Gastrocnemius medialis (tissue), 4 donors: ENCODE data around the gene COL20A1.

Experiments used
- CTCF ChIP-seq, 5 experiments: fragments of 450-650 bp in 3 of 5; fragments of 200-600 bp in 2 of 5; sonication (generic) in 2 of 5; IDR thresholded peaks in 4 of 5; conservative IDR thresholded peaks in 1 of 5; 1 replicate in 4 of 5; 2 replicates in 1 of 5; pipeline ENCODE4 v1.5.1; 2016 to 2019; ENCODE audit warnings: antibody characterized with exemption in 5 of 5, mild to moderate bottlenecking in 3 of 5, moderate library complexity in 3 of 5
- POLR2A ChIP-seq, 2 donors: fragments of 450-650 bp; IDR thresholded peaks; one replicate each; pipeline ENCODE4 v1.6.1; 2017; ENCODE audit warnings: antibody characterized with exemption in 2 of 2, mild to moderate bottlenecking in 2 of 2, moderate library complexity in 2 of 2

- TF ChIP-seq CTCF (IDR thresholded peaks at IDR 0.05 in 4 of 5, conservative IDR thresholded peaks at IDR 0.05 in 1 of 5) (no peak), POLR2A (IDR thresholded peaks at IDR 0.05) (no peak)
These were observed 38.8 kb upstream of the COL20A1 start, which contains the start of gene NKAIN4 for GRCh38 chr20:63254232-63254605.
